KOPT-K1 (cell line): ENCODE measurements around the gene HAO1.

ENCODE experiments used
- H3K27ac ChIP-seq: fragments of 200-600 bp; sonication (generic); 2 replicates; pipeline ENCODE4 v1.5.1; 2016; ENCODE audit warnings: antibody characterized with exemption, mild to moderate bottlenecking, low read depth, low read length; ENCODE audit not compliant: poor library complexity, severe bottlenecking
- H3K36me3 ChIP-seq: fragments of 200-600 bp; sonication (generic); 2 replicates; pipeline ENCODE4 v1.5.1; 2017; ENCODE audit warnings: antibody characterized with exemption, mild to moderate bottlenecking, low read length, moderate library complexity; ENCODE audit not compliant: insufficient read depth
- H3K9me3 ChIP-seq: fragments of 200-600 bp; sonication (generic); 2 replicates; pipeline ENCODE4 v1.5.1; 2017; ENCODE audit warnings: antibody characterized with exemption, low read length, mild to moderate bottlenecking; ENCODE audit not compliant: insufficient read depth, poor library complexity, severe bottlenecking

HAO1 gene

GRCh38 chr20:7897781-7898364, 42.4 kb downstream of the HAO1 start:
- Histone ChIP-seq H3K9me3 (no peaks in the 10 kb centered on the region), H3K27ac (no peak overlapping the region), H3K36me3 (no peaks in the 10 kb centered on the region)

GRCh38 chr20:7893014-7893730, 47.1 kb downstream of the HAO1 start:
- Histone ChIP-seq H3K9me3 (no peaks in the 10 kb centered on the region), H3K36me3 (no peaks in the 10 kb centered on the region), H3K27ac (no peak overlapping the region)

- Histone ChIP-seq H3K36me3 (no peaks in the 10 kb centered on the region), H3K27ac (no peak overlapping the region), H3K9me3 (no peaks in the 10 kb centered on the region)
Observed at GRCh38 chr20:7891705-7892104, 48.6 kb downstream of the HAO1 start.

- Histone ChIP-seq H3K36me3 (no peaks in the 10 kb centered on the region), H3K27ac (no peak overlapping the region), H3K9me3 (no peaks in the 10 kb centered on the region)
Observed at GRCh38 chr20:7889736-7890135, 50.5 kb downstream of the HAO1 start.

GRCh38 chr20:7883741-7884140, 56.5 kb downstream of the HAO1 start:
- H3K9me3 ChIP-seq: no peaks in the 10 kb centered on the region
- no peaks in the 10 kb centered on the region for H3K36me3 ChIP-seq
- no peak overlapping the region for H3K27ac ChIP-seq

GRCh38 chr20:7883309-7883708, 56.9 kb downstream of the HAO1 start:
- no peaks in the 10 kb centered on the region for H3K9me3 ChIP-seq
- H3K27ac ChIP-seq: no peak overlapping the region
- no peaks in the 10 kb centered on the region for H3K36me3 ChIP-seq

- no peak overlapping the region for H3K27ac ChIP-seq
- H3K9me3 ChIP-seq: no peaks in the 10 kb centered on the region
- H3K36me3 ChIP-seq: no peaks in the 10 kb centered on the region
Observed at GRCh38 chr20:7882076-7882475, 58.2 kb downstream of the HAO1 start.

GRCh38 chr20:7881551-7881950, 58.7 kb downstream of the HAO1 start:
- Histone ChIP-seq H3K9me3 (no peaks in the 10 kb centered on the region), H3K36me3 (no peaks in the 10 kb centered on the region), H3K27ac (no peak overlapping the region)

GRCh38 chr20:7879883-7880282, 60.4 kb downstream of the HAO1 start:
- no peak overlapping the region for H3K27ac ChIP-seq
- no peaks in the 10 kb centered on the region for H3K9me3 ChIP-seq
- H3K36me3 ChIP-seq: no peaks in the 10 kb centered on the region

GRCh38 chr20:7868108-7868507, 72.2 kb downstream of the HAO1 start:
- H3K27ac ChIP-seq: no peak overlapping the region
- H3K36me3 ChIP-seq: no peaks in the 10 kb centered on the region
- H3K9me3 ChIP-seq: no peaks in the 10 kb centered on the region

GRCh38 chr20:7866285-7866684, 74.0 kb downstream of the HAO1 start:
- H3K9me3 ChIP-seq: no peaks in the 10 kb centered on the region
- H3K36me3 ChIP-seq: no peaks in the 10 kb centered on the region
- H3K27ac ChIP-seq: no peak overlapping the region

- Histone ChIP-seq H3K36me3 (no peaks in the 10 kb centered on the region), H3K9me3 (no peaks in the 10 kb centered on the region), H3K27ac (no peak overlapping the region)
Observed at GRCh38 chr20:7859356-7859802, 80.9 kb downstream of the HAO1 start.

GRCh38 chr20:7858734-7859250, 81.5 kb downstream of the HAO1 start:
- Histone ChIP-seq H3K9me3 (no peaks in the 10 kb centered on the region), H3K36me3 (no peaks in the 10 kb centered on the region), H3K27ac (no peak overlapping the region)

GRCh38 chr20:7856756-7857155, 83.5 kb downstream of the HAO1 start:
- Histone ChIP-seq H3K36me3 (no peaks in the 10 kb centered on the region), H3K27ac (no peak overlapping the region), H3K9me3 (no peaks in the 10 kb centered on the region)

GRCh38 chr20:7855545-7855944, 84.7 kb downstream of the HAO1 start:
- Histone ChIP-seq H3K36me3 (no peaks in the 10 kb centered on the region), H3K9me3 (no peaks in the 10 kb centered on the region), H3K27ac (no peak overlapping the region)

- Histone ChIP-seq H3K36me3 (no peaks in the 10 kb centered on the region), H3K9me3 (no peaks in the 10 kb centered on the region), H3K27ac (no peak overlapping the region)
Observed at GRCh38 chr20:7853493-7853892, 86.8 kb downstream of the HAO1 start.
